Body of pancreas (tissue), 4 donors: Measurements from ENCODE around the gene NRF1. TPM values are rescaled to one million over a fixed set of nuclear protein-coding genes. Genes with fewer than 3 reads are reported as not detected.
"Not testable (repeated sequence)": the region's sequence is repeated elsewhere in the genome, so short reads cannot be mapped to it uniquely, and the experiment has no call there.

ENCODE experiments used
- ATAC-seq: fragments of 150-250 bp; one replicate; pipeline ENCODE4 v1.9.1; 2016
- DNase-seq, 4 donors: peaks; one replicate each; pipeline ENCODE4 v3.0.0-alpha.2; 2019
- H3K27ac ChIP-seq, 4 donors: fragments of 200-600 bp; sonication (generic); 1 replicate in 3 of 4; 2 replicates in 1 of 4; pipeline versions ENCODE4 v1.5.1 to v1.6.1; 2016 to 2019; ENCODE audit warnings: mild to moderate bottlenecking in 1 of 4, mixed read lengths in 1 of 4, moderate library complexity in 1 of 4
- H3K27me3 ChIP-seq, 2 donors: fragments of 200-600 bp; sonication (generic); one replicate each; pipeline ENCODE4 v1.6.0; 2016; ENCODE audit warnings: mild to moderate bottlenecking in 1 of 2
- H3K36me3 ChIP-seq, 2 donors: fragments of 200-600 bp; sonication (generic); replicated peaks in 1 of 2; 2 replicates each; pipeline ENCODE4 v1.5.1; 2016; ENCODE audit warnings: low read depth in 2 of 2; ENCODE audit not compliant: insufficient read depth in 1 of 2
- H3K4me1 ChIP-seq: fragments of 200-600 bp; sonication (generic); one replicate; pipeline ENCODE4 v1.6.0; 2016
- H3K4me3 ChIP-seq, 2 donors: fragments of 200-600 bp; sonication (generic); 1 replicate in 1 of 2; 2 replicates in 1 of 2; pipeline ENCODE4 v1.5.1; 2016 to 2019
- H3K9me3 ChIP-seq, 3 donors: fragments of 200-600 bp; sonication (generic); 1 replicate in 2 of 3; 2 replicates in 1 of 3; pipeline ENCODE4 v1.5.1; 2016
- POLR2A ChIP-seq, 3 donors: fragments of 450-650 bp; IDR thresholded peaks; one replicate each; pipeline ENCODE4 v1.6.1; 2016; ENCODE audit warnings: antibody characterized with exemption in 3 of 3, mild to moderate bottlenecking in 2 of 3
- WGBS, 2 donors: methylation state at CpG; one replicate each; pipeline ENCODE4 v1.1.5; 2017; 5-methylcytosine and 5-hydroxymethylcytosine counted together
- intact Hi-C: fragments of 100-400 bp; cut with DNase I; formaldehyde crosslinking; loops from one replicate; pipeline ENCODE4 v1.15.1; 2023
- total RNA-seq, 2 donors: library from RNA; depleted of rRNA; stranded (reverse); fragments of >200 nt; gene quantifications; one replicate each; pipeline ENCODE4 v1.1.0, GENCODE V29; 2016
- TF ChIP-seq, protein P1 (sequence below), 7 experiments: fragments of 450-650 bp in 4 of 7; fragments of 200-600 bp in 3 of 7; sonication (generic) in 3 of 7; IDR thresholded peaks; one replicate each; pipeline ENCODE4 v1.5.1; 2016 to 2019; ENCODE audit warnings: antibody characterized with exemption in 7 of 7

The NRF1 gene
- total RNA-seq, 2 donors from 2014 or later, result 10.1 to 11.9 TPM

DNA sequence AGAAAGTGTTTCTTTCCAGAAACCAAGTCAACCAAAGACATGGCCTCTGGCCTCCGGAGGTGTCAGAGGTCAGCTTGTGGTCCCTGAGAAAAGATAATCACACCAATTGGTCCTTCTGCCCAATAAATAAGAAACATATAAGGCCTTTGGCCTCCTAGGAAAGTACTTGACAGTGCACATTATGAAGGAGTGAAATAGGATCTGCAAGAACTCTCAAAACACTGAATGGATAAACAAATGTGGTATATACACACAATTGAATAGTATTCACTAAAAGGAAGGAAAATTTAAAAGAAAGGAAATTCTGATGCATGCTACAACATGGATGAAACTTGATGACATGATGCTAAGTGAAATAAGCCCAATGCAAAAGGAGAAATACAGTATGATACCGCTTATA, 35.4 kb upstream of the NRF1 start:
- Histone ChIP-seq H3K27me3 (no peaks in the 10 kb centered on the region), H3K27ac (no peak overlapping the region), H3K36me3 (no peaks in the 10 kb centered on the region), H3K9me3 (no peaks in the 10 kb centered on the region), H3K4me1 (no peaks in the 10 kb centered on the region), H3K4me3 (no peak overlapping the region)
- ATAC-seq (no peak), DNase-seq (no peak)
- intact Hi-C loops, result no loop called here
- WGBS, 2 donors, result 84 to 86% methylated on average over 2 of the region's 2 CpGs
- no peak for TF ChIP-seq POLR2A (IDR thresholded peaks at IDR 0.05)
- TF ChIP-seq, protein P1, sequence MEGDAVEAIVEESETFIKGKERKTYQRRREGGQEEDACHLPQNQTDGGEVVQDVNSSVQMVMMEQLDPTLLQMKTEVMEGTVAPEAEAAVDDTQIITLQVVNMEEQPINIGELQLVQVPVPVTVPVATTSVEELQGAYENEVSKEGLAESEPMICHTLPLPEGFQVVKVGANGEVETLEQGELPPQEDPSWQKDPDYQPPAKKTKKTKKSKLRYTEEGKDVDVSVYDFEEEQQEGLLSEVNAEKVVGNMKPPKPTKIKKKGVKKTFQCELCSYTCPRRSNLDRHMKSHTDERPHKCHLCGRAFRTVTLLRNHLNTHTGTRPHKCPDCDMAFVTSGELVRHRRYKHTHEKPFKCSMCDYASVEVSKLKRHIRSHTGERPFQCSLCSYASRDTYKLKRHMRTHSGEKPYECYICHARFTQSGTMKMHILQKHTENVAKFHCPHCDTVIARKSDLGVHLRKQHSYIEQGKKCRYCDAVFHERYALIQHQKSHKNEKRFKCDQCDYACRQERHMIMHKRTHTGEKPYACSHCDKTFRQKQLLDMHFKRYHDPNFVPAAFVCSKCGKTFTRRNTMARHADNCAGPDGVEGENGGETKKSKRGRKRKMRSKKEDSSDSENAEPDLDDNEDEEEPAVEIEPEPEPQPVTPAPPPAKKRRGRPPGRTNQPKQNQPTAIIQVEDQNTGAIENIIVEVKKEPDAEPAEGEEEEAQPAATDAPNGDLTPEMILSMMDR (IDR thresholded peaks at IDR 0.05), result no peak

DNA sequence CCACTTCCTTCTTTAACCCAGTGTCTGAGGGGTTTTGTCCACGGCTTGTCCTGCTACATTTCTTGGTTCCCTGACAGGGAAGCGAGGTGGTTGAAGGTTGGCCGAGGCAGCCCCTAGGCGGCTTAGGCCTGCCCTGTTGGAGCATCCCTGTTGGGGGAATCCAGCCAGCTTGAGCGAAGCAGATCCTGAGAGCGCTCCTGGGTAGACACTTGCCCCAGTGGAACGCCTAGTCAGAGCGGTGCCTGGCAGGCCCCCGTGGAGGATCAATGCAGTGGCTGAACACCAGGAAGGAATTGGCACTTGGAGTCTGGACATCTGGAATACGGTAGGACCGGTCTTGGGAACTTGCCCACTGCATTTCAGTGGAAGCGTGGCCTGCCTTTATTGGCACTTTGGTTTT, 32.7 kb upstream of the NRF1 start:
- no peak for ATAC-seq
- DNase-seq, result no peak
- no peaks in the 10 kb centered on the region for H3K36me3 ChIP-seq
- TF ChIP-seq, protein P1 (IDR thresholded peaks at IDR 0.05), result no peak
- TF ChIP-seq POLR2A (IDR thresholded peaks at IDR 0.05), result no peak
- no peaks in the 10 kb centered on the region for H3K9me3 ChIP-seq
- H3K27ac ChIP-seq, result no peak overlapping the region
- 90 to 98% methylated on average over 12 of the region's 12 CpGs for WGBS, 2 donors
- intact Hi-C loops, result no loop called here
- no peaks in the 10 kb centered on the region for H3K4me1 ChIP-seq
- H3K27me3 ChIP-seq, result no peaks in the 10 kb centered on the region
- H3K4me3 ChIP-seq, result no peak overlapping the region

DNA sequence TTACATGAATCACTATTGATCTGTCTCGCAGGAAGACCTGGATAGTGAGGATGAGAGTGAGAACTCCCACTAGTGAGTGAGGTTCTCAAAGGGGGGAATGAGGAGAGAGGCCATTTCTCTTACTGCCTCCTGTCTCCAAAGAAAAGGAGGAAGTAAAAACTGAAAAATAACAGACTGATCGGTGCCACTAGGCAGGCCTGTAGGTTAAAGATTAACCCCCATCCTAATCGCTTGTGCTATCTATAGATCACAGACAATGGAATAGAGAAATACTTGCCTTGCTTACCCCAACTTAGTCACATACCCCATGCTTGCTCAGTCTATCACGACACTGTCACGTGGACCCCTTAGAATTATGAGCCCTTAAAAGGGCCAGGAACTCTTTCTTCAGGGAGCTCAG, 25.3 kb upstream of the NRF1 start:
- H3K4me3 ChIP-seq, DNase-seq, ATAC-seq, H3K27ac ChIP-seq, H3K4me1 ChIP-seq, H3K36me3 ChIP-seq, H3K27me3 ChIP-seq, intact Hi-C loops: not testable (repeated sequence)
- 66 to 67% methylated on average over 5 of the region's 5 CpGs for WGBS, 2 donors
- H3K9me3 ChIP-seq, result peaks cover 0 to 26% (median 0%) of the 10 kb centered on the region in 3 donors

DNA sequence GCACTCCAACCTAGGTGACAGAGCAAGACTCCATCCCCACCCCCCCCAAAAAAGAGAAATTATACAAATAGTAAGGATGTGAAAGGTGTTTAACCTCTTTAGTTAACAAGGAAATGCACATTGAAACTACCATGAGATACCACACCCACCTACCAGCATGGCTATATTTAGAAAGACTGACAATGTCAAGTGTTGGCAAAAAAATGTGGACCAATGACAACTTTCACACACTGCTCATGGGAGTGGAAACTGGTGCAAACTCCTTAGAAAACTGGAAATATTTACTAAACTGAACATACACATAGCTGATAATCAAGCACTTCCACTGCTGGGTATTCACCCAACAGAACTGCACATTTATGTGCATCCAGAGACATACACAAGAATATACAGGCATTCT, 23.3 kb upstream of the NRF1 start:
- peaks cover 0 to 26% (median 0%) of the 10 kb centered on the region in 3 donors for H3K9me3 ChIP-seq
- no peaks in the 10 kb centered on the region for H3K4me1 ChIP-seq
- ATAC-seq, result no peak
- H3K4me3 ChIP-seq, result no peak overlapping the region
- intact Hi-C loops, result no loop called here
- H3K27ac ChIP-seq, result no peak overlapping the region
- H3K27me3 ChIP-seq, result no peaks in the 10 kb centered on the region
- H3K36me3 ChIP-seq, result no peaks in the 10 kb centered on the region
- DNase-seq, result no peak
- no peak for TF ChIP-seq POLR2A (IDR thresholded peaks at IDR 0.05)
- TF ChIP-seq, protein P1 (IDR thresholded peaks at IDR 0.05), result no peak

DNA sequence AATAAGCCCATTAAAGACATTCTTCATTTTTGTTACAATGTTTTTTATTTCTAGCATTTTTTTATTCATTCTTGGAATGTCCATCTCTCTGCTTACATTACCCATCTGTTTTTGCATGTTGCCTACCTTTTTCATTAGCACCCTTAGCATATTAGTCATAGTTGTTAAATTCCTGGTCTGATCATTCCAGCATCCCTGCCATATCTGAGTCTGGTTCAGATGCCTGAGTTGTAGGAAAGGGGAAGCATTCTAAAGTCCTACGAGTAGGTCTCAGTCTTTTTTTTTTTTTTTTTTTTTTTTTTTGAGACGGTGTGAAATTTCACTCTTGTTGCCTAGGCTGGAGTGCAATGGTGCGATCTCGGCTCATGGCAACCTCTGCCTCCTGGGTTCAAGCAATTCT, 19.7 kb upstream of the NRF1 start:
- DNase-seq, result no peak
- H3K27me3 ChIP-seq, result no peaks in the 10 kb centered on the region
- no peak for TF ChIP-seq POLR2A (IDR thresholded peaks at IDR 0.05)
- TF ChIP-seq, protein P1 (IDR thresholded peaks at IDR 0.05), result no peak
- ATAC-seq, result no peak
- intact Hi-C loops, result no loop called here
- no peak overlapping the region for H3K4me3 ChIP-seq
- no peak overlapping the region for H3K27ac ChIP-seq
- H3K4me1 ChIP-seq, result no peaks in the 10 kb centered on the region
- no peaks in the 10 kb centered on the region for H3K36me3 ChIP-seq
- peaks cover 0 to 4% (median 0%) of the 10 kb centered on the region in 3 donors for H3K9me3 ChIP-seq
- WGBS, 2 donors, result 87 to 93% methylated on average over 4 of the region's 4 CpGs

DNA sequence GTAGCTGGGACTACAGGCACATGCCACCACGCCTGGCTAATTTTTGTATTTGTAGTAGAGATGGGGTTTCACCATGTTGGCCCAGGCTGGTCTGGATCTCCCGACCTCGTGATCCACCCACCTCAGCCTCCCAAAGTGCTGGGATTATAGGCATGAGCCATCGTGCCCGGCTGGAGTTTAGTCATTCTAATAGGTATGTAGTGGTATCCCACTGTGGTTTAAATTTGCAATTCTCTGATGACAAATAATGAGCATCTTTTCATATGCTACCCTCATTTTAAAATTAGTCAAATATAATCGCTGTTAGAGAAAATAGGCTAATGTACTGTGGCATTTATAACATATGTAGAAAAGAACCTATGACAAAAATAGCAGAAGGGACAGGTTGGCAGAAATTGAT, 15.1 kb upstream of the NRF1 start:
- H3K4me1 ChIP-seq, H3K9me3 ChIP-seq, intact Hi-C loops, H3K36me3 ChIP-seq, H3K27ac ChIP-seq, H3K4me3 ChIP-seq, H3K27me3 ChIP-seq, DNase-seq, ATAC-seq: not testable (repeated sequence)
- 72 to 74% methylated on average over 6 of the region's 6 CpGs for WGBS, 2 donors
